Measurements from ENCODE around the gene SELENOF.
"Not testable (repeated sequence)": the region's sequence is repeated elsewhere in the genome, so short reads cannot be mapped to it uniquely, and the experiment has no call there.

The SELENOF gene

GRCh38 chr1:86856196-86856595, 57.7 kb downstream of the SELENOF start:
- DNase-seq (ENCODE audit: low read depth), result no peak

- no peak for DNase-seq (ENCODE audit: low read depth)
These were observed 59.6 kb downstream of the SELENOF start for GRCh38 chr1:86854352-86854751.

GRCh38 chr1:86852782-86853408, 61.0 kb downstream of the SELENOF start:
- no peak for DNase-seq (ENCODE audit: low read depth)

- DNase-seq (ENCODE audit: low read depth), result peak; percentile 90
These were observed 61.6 kb downstream of the SELENOF start for GRCh38 chr1:86852289-86852688.

- DNase-seq (ENCODE audit: low read depth), result no peak
These were observed 64.2 kb downstream of the SELENOF start for GRCh38 chr1:86849756-86850155.

DNA sequence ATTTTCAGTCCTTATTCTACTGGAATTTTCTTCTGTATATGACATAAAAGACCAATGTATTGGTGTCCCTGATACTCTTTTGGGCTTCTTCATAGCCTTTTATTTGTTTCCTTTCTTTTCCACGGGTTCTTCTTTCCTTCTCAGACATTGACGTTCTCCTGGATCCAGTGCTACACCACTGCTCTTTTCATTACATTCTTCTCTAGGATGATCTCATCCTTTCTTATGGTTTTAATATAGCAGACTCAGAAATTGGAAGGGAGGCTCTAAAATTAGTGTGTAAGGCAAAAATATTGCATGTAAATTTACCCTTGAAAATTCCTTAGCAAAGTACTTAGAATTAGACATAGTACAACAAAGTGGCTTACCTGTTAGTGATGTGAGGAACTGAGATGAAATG, 65.3 kb downstream of the SELENOF start:
- no peak for DNase-seq (ENCODE audit: low read depth)

DNA sequence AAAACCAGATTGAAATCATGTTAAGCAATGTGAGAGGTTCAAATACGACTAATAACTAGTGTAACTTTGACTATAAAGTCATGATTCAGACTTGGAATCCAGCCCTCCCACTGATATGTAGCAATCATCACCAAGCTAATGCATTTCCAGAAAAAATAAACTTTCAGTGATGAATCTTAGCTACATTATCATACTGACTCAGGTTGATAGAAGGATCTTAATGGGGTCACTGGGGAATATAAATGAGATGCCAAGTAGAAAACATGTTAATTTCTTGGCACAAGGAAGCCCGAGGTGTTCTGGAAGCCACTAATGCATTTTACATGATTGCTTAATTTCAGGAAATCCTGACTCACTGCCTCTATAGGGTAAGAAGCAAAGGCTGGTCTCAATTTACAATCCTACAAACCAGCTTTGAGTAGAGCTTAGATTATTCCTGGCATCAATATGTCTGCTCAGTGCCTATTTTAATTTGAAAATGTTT, 67.7 kb downstream of the SELENOF start:
- DNase-seq (ENCODE audit: low read depth), result no peak

DNA sequence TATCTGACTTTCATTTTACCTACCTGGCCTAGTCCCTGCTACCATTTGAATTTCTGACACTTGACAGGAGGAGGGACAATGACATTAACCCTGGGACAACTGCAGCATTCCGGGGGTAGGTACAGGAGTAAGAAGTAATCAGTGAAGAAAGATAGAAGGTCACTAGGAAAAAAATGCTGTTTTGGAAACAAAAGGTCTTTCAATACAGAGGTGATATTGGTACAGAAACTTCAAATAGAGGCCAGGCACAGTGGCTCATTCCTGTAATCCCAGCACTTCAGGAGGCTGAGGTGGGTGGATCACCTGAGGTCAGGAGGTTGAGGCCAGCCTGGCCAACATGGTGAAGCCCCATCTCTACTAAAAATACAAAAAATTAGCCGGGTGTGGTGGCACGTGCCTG, 68.4 kb downstream of the SELENOF start:
- DNase-seq (ENCODE audit: low read depth), result no peak

GRCh38 chr1:86841116-86841515, 72.8 kb downstream of the SELENOF start:
- no peak for DNase-seq (ENCODE audit: low read depth)

- DNase-seq (ENCODE audit: low read depth), result peak; percentile 65
These were observed 80.3 kb downstream of the SELENOF start for GRCh38 chr1:86833461-86834215.

- DNase-seq (ENCODE audit: low read depth), result no peak
These were observed 81.5 kb downstream of the SELENOF start for GRCh38 chr1:86832433-86832832.

- no peak for DNase-seq (ENCODE audit: low read depth)
These were observed 84.6 kb downstream of the SELENOF start for GRCh38 chr1:86829321-86829720.

GRCh38 chr1:86828024-86828423, 85.9 kb downstream of the SELENOF start:
- no peak for DNase-seq (ENCODE audit: low read depth)

DNA sequence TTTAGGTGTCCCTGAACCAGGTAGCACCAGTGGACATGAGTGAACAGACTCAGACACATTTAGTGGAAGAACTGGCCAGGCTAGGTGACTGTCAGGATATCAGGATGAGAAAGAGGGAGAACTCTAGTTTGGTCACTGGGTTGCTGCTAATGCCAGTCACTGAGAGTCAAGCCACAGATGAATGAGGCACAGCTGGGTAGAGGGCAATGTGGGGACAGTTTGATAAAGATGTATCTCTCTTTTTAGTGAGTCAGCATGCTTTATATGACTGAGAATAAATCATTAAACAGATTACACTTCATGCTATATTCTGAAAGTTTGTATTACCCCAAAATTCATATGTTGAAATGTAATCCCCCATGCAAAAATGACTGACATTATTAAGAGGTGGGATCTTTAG, 87.1 kb downstream of the SELENOF start:
- DNase-seq (ENCODE audit: low read depth), result no peak

- DNase-seq (ENCODE audit: low read depth), result no peak
These were observed 88.6 kb downstream of the SELENOF start for GRCh38 chr1:86825319-86825718.

- DNase-seq (ENCODE audit: low read depth), result no peak
These were observed 90.0 kb downstream of the SELENOF start for GRCh38 chr1:86823821-86824500.

DNA sequence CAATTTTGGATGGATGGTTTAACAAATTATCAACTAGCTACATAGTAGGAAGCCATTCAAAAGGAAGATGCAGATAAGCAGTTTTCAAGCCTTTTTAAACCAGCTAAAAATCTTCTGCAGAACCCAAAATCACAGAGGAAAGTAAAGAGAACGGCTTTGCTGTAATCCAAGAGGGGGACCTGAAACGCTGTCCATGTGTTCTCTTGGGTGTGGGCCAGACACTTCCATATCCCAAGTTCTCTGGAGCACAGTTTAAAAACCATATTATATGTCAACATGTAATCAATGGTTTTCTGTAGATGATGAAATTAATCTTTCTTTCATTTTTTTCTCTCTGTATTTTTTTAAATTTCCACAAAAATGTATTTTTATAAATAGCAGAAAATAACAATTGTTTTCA, 90.5 kb downstream of the SELENOF start:
- DNase-seq (ENCODE audit: low read depth), result no peak

GRCh38 chr1:86822459-86822858, 91.5 kb downstream of the SELENOF start:
- DNase-seq (ENCODE audit: low read depth), result no peak

DNA sequence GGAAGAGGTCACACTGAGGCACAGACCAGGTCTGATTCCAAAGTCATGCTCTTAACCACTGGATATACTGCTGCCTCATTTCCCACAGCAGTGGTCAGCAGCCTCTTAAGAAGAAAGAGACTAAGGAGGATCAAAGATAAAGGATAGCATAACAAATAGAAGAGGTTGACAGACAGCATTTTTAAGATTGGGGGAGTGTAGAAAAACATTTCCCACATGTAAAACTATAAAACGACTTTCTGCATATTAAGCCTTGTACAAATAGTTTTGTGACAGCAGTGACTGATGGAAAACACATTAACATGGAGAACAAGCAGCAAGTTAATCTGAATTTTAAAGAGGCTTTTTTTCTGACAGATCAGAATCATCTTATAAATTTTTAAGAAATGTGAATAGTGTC, 92.0 kb downstream of the SELENOF start:
- DNase-seq (ENCODE audit: low read depth), result no peak

- DNase-seq (ENCODE audit: low read depth), result not testable (repeated sequence)
These were observed 94.0 kb downstream of the SELENOF start for GRCh38 chr1:86819970-86820369.

DNA sequence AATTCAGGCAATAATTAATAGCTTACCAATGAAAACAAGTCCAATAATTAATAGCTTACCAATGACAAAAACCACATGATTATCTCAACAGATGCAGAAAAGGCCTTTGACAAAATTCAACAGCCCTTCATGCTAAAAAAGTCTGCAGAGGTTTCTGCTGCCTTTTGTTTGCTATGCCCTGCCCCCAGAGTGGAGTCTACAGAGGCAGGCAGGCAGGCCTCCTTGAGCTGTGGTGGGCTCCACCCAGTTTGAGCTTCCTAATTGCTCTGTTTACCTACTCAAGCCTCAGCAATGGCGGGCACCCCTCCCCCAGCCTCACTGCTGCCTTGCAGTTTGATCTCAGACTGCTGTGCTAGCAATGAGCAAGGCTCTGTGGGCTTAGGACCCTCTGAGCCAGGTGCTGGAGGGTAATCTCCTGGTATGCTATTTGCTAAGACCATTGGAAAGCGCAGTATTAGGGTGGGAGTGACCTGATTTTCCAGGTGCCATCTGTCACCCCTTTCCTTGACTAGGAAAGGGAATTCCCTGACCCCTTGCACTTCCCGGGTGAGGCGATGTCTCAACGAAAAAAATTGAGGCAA, 96.6 kb downstream of the SELENOF start:
- DNase-seq (ENCODE audit: low read depth), result not testable (repeated sequence)

- DNase-seq (ENCODE audit: low read depth), result not testable (repeated sequence)
These were observed 99.8 kb downstream of the SELENOF start for GRCh38 chr1:86814118-86814517.

Measured in CMK (cell line).